GM08714 (cell line): Measurements from ENCODE around the gene CTDNEP1.

ENCODE experiments used
- H3K4me3 ChIP-seq: fragments of 200-500 bp; sonication (Bioruptor generic); 2 replicates; pipeline ENCODE4 v1.5.1; 2014; ENCODE audit warnings: mild to moderate bottlenecking, low read length, inconsistent platforms
- ZNF274 ChIP-seq: IDR thresholded peaks from 2 replicates; pipeline ENCODE4 v1.6.1; 2012; ENCODE audit warnings: mild to moderate bottlenecking, low read depth, low read length

Gene CTDNEP1

GRCh38 chr17:7213895-7214299, 37.6 kb downstream of the CTDNEP1 start:
- TF ChIP-seq ZNF274: no peak
- H3K4me3 ChIP-seq: peak overlapping the region; percentile 38; the same call in 1 of the 2 replicates

DNA sequence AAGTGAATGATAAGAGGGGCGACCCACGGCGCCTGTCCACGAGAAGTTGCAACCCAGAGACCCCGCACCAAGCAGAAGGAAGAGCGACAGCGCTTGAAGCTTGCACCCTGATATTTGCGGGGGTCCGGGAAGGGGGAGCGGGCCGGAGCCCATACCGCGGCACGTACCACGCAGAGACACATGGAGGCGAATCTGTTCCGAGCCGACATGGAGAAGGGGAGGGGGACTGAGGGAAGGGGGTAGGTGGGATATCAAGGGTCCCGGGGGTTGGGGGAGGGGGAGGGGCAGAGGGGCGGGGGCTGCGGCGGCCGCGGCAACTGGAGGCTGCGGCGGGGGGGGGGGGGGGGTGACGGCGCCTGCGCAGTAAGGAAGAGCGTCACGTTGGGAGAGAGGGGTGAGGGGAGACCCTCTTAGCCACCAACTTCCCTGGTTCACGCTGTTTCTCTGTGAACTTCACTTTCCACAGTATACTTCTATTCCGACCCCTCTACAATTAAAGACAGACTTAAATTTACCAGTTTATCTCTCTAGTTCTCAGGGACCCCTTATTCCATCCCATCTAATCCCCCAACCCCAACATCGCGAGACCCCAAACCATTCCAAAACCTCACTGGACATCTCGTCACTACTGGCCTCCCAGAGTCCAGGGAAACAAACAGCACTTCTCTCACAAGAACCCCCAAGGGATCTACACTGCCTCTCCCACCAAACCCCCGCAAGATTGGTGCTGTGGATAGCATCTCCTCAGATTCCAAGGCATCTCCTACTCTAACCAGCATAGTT, 39.9 kb downstream of the CTDNEP1 start:
- no peak for TF ChIP-seq ZNF274
- no peak overlapping the region for H3K4me3 ChIP-seq

DNA sequence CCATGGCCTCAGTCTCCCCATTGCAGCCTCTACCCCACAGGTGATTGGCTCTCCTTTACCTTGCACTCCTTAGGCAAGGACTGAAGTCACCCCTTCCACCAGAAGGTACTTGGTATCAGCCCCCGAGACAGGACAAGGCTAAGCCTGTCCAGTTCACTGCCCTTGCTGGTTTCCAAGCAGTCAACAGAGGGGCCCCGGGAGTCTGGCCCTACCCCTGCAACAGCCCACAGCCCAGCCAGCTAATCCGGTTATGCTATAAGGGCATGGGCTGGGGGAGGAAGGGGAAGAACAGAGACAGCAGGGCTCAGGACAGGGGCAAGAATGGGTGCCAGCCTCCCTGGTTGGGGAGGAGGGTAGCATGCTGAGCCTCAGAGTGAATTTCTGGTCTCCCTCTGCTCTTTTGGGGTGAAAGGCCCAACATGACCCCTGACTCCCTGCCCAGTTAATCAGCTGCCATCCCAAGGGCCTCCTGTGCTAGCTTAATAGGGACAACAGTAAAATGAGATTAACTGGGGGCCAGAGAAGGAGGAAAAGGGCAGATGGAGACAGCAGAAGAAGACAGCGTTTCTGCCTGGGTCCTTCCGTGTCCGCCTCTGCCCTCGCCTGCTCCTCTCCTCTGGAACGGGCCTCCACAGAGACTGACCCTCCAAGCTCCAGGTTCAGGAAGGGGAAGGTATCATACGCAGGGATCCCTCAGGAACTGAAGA, 42.6 kb downstream of the CTDNEP1 start:
- TF ChIP-seq ZNF274: no peak
- no peak overlapping the region for H3K4me3 ChIP-seq

DNA sequence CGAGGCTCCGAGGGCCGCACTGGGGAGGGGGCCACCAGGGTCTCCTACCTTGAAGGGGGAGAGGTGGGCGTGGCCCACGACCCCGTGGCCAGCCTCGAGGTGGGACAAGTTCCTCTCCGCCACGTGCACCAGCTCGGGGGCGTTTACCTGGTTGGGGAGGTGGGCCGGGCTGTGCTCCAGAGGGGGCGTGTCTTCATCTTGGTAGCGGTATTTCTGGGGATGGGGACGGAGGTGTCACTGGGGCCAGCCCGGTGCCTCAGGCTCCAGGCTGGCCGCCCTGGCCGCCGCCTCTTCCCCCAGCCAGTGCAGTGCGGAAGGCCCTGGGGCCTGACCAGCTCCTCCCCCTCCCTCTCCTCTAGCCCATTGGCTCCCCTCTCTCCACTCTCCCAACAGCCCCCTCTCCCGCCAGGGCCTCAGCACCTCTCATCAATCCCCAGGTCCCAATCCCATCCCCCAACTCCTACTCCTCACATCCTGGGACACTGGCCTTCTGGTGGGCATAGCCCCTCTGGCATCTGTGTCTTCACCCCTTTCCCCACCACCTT, 43.4 kb downstream of the CTDNEP1 start:
- no peak overlapping the region for H3K4me3 ChIP-seq
- TF ChIP-seq ZNF274: no peak

- H3K4me3 ChIP-seq: no peak overlapping the region
- no peak for TF ChIP-seq ZNF274
Measured at GRCh38 chr17:7207120-7208001, 44.2 kb downstream of the CTDNEP1 start.

DNA sequence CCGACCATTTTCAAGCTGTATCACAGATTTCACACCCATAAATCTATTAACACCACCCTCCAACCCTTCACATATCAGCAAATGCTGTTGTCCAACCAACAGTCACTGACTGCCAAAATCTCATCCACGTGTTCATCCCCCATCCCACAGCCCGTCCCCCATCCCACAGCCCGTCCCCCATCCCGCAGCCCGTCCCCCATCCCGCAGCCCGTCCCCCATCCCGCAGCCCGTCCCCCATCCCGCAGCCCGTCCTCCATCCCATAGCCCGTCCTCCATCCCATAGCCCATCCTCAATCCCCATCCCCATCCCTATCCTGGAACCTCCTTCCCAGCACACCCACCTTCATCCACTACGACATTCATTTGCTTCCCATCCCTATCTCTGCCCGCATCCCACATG, 46.0 kb downstream of the CTDNEP1 start:
- no peak for TF ChIP-seq ZNF274
- peak overlapping the region; percentile 41; the same call in 1 of the 2 replicates for H3K4me3 ChIP-seq

DNA sequence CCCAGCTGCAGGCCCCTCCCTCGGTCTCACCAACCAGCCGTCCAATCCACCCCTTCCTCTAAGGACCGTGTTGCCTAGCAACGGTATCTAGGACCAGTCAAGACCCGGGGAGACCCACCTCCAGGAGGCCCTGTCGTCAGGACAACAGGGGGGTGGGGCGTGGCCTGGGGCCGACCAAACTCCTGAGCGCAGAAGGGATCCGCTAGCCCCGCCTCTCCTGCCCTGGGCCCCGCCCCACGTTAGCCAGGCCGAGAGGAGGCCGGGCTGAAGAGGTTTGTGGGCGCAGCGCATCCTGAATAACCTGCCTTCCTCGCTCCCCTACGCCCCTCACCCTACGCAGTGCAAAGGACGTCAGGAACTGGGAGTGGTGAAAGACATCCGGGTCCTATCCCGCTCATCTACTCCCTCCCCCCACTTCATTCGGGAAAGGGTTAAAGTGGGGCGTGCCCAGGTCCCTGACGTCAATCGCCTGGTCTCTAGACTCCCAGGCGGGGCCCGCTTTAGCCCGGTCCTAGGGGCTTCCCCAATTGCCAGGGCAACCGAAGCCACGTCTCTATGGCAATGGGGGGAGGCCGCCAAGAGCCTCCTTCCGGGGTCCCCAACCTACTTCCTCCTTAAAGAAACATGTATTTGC, 46.6 kb downstream of the CTDNEP1 start:
- TF ChIP-seq ZNF274: no peak
- H3K4me3 ChIP-seq: peak overlapping the region; percentile 41; the same call in 1 of the 2 replicates

DNA sequence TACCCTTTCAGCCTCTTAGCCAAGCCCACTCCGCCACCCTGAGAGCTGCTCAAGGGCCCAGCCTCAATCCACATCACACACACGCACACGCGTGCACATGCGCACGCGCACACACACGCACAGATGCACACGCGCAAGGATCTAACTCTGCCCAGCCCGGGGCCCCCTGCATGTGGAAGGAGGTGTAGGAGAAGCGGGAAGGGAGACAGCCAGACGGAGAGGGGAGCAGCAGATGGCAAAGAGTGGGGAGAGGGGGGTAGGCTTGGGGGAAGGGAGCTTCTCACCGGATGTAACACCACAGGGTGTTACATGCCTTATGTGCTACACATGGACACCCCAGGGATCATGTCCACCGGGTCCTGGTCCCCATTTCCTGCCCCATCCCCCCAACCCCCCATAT, 47.2 kb downstream of the CTDNEP1 start:
- no peak overlapping the region for H3K4me3 ChIP-seq
- TF ChIP-seq ZNF274: no peak

- H3K4me3 ChIP-seq: no peak overlapping the region
- no peak for TF ChIP-seq ZNF274
Measured at GRCh38 chr17:7203391-7203790, 48.1 kb downstream of the CTDNEP1 start.

DNA sequence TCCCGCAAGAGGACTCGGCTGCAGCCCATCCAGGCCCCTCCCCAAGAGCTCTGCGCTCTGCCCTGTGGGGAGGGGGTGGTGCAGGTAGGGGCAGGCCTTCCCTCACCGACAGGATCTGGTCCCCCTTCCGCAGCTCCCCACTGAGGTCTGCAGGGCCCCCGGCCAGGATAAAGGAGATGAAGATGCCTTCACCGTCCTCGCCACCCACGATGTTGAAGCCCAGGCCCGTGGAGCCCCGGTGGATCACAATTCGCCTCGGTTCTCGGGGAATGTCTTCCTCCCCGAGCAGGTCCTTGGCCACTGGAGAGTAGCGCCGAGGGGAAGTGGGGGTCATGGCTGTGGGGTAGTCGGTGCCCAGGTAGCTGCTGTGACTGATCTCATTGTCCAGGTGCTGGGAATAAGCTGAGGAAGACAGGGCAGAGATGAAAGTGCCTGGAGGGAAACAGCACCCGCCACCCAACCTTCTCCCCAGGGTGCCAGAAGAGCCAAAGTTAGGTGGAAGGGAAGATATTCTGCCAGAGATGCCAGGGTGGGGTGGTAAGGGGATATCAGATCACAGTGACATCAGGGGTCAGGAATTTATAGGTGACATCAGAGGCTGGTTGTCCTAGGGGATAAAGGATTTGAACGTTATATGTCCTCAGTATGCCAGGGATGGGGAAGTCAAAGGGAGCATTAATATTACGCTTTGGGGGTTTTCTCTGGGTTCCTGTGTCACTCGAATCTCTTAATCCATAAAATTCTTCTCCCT, 54.7 kb downstream of the CTDNEP1 start:
- H3K4me3 ChIP-seq: no peak overlapping the region
- TF ChIP-seq ZNF274: no peak

- H3K4me3 ChIP-seq: no peak overlapping the region
- no peak for TF ChIP-seq ZNF274
Measured at GRCh38 chr17:7195971-7196370, 55.6 kb downstream of the CTDNEP1 start.
